ENCODE measurements around the gene VWF.

- TF ChIP-seq CTCF (CRISPR knock-in tag; IDR thresholded peaks at IDR 0.05) = no peak
- no peak for TF ChIP-seq FOXM1 (CRISPR knock-in tag; IDR thresholded peaks at IDR 0.05)
- no peak for TF ChIP-seq NR2C2 (CRISPR knock-in tag; IDR thresholded peaks at IDR 0.05; ENCODE audit: borderline replicate concordance)
- no peak for TF ChIP-seq ASH2L (IDR thresholded peaks at IDR 0.05; ENCODE audit: insufficient read length, low read depth, low read length)
- no peak for TF ChIP-seq PHF8 (CRISPR knock-in tag; IDR thresholded peaks at IDR 0.05)
- no peak for TF ChIP-seq ZNF335 (CRISPR knock-in tag; IDR thresholded peaks at IDR 0.05)
- TF ChIP-seq, protein P1, sequence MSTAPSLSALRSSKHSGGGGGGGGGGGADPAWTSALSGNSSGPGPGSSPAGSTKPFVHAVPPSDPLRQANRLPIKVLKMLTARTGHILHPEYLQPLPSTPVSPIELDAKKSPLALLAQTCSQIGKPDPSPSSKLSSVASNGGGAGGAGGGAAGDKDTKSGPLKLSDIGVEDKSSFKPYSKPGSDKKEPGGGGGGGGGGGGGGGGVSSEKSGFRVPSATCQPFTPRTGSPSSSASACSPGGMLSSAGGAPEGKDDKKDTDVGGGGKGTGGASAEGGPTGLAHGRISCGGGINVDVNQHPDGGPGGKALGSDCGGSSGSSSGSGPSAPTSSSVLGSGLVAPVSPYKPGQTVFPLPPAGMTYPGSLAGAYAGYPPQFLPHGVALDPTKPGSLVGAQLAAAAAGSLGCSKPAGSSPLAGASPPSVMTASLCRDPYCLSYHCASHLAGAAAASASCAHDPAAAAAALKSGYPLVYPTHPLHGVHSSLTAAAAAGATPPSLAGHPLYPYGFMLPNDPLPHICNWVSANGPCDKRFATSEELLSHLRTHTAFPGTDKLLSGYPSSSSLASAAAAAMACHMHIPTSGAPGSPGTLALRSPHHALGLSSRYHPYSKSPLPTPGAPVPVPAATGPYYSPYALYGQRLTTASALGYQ (CRISPR knock-in tag; IDR thresholded peaks at IDR 0.05) = no peak
- TF ChIP-seq, protein P2, sequence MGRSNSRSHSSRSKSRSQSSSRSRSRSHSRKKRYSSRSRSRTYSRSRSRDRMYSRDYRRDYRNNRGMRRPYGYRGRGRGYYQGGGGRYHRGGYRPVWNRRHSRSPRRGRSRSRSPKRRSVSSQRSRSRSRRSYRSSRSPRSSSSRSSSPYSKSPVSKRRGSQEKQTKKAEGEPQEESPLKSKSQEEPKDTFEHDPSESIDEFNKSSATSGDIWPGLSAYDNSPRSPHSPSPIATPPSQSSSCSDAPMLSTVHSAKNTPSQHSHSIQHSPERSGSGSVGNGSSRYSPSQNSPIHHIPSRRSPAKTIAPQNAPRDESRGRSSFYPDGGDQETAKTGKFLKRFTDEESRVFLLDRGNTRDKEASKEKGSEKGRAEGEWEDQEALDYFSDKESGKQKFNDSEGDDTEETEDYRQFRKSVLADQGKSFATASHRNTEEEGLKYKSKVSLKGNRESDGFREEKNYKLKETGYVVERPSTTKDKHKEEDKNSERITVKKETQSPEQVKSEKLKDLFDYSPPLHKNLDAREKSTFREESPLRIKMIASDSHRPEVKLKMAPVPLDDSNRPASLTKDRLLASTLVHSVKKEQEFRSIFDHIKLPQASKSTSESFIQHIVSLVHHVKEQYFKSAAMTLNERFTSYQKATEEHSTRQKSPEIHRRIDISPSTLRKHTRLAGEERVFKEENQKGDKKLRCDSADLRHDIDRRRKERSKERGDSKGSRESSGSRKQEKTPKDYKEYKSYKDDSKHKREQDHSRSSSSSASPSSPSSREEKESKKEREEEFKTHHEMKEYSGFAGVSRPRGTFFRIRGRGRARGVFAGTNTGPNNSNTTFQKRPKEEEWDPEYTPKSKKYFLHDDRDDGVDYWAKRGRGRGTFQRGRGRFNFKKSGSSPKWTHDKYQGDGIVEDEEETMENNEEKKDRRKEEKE (IDR thresholded peaks at IDR 0.05) = no peak
- TF ChIP-seq ZNF34 (CRISPR knock-in tag; IDR thresholded peaks at IDR 0.05; ENCODE audit: borderline replicate concordance) = no peak
- no peak for TF ChIP-seq EP300 (IDR thresholded peaks at IDR 0.05; ENCODE audit: low read depth in 2 of 2, low read length in 2 of 2)
- TF ChIP-seq EP300 (CRISPR knock-in tag; IDR thresholded peaks at IDR 0.05; ENCODE audit: borderline replicate concordance) = no peak
- TF ChIP-seq, protein P3, sequence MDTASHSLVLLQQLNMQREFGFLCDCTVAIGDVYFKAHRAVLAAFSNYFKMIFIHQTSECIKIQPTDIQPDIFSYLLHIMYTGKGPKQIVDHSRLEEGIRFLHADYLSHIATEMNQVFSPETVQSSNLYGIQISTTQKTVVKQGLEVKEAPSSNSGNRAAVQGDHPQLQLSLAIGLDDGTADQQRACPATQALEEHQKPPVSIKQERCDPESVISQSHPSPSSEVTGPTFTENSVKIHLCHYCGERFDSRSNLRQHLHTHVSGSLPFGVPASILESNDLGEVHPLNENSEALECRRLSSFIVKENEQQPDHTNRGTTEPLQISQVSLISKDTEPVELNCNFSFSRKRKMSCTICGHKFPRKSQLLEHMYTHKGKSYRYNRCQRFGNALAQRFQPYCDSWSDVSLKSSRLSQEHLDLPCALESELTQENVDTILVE (CRISPR knock-in tag; IDR thresholded peaks at IDR 0.05) = no peak
- no peak for TF ChIP-seq KDM5A (IDR thresholded peaks at IDR 0.05; ENCODE audit: borderline replicate concordance, low read length)
- TF ChIP-seq ZNF501 (CRISPR knock-in tag; IDR thresholded peaks at IDR 0.05) = no peak
- TF ChIP-seq SNRNP70 (IDR thresholded peaks at IDR 0.05; ENCODE audit: low read depth, low read length) = no peak
Observed at GRCh38 chr12:6165395-6165794, 40.9 kb upstream of the VWF start.

Data from HepG2 (cell line).